Ascending aorta (tissue), 2 donors: ENCODE measurements around the gene PACS2. TPM values are rescaled to one million over a fixed set of nuclear protein-coding genes. Genes with fewer than 3 reads are reported as not detected.

Source experiments
- DNase-seq, 2 donors: peaks; one replicate each; pipeline ENCODE4 v3.0.0-alpha.2; 2019; ENCODE audit warnings: low spot score in 2 of 2
- H3K27ac ChIP-seq, 2 donors: fragments of 200-600 bp; sonication (generic); one replicate each; pipeline ENCODE4 v1.5.1; 2016 to 2017; ENCODE audit warnings: mild to moderate bottlenecking in 1 of 2
- H3K27me3 ChIP-seq: fragments of 200-600 bp; sonication (generic); one replicate; pipeline ENCODE4 v1.5.1; 2017
- H3K36me3 ChIP-seq, 2 donors: fragments of 200-600 bp; sonication (generic); one replicate each; pipeline ENCODE4 v1.5.1; 2016
- H3K4me1 ChIP-seq, 2 donors: fragments of 200-600 bp; sonication (generic); one replicate each; pipeline ENCODE4 v1.5.1; 2016 to 2017; ENCODE audit warnings: mild to moderate bottlenecking in 1 of 2
- H3K4me3 ChIP-seq, 2 donors: fragments of 200-600 bp; sonication (generic); one replicate each; pipeline ENCODE4 v1.5.1; 2016 to 2017; ENCODE audit warnings: mild to moderate bottlenecking in 1 of 2
- H3K9me3 ChIP-seq, 2 donors: fragments of 200-600 bp; sonication (generic); one replicate each; pipeline ENCODE4 v1.5.1; 2016
- CTCF ChIP-seq, 3 experiments: fragments of 200-600 bp in 2 of 3; fragments of 450-650 bp in 1 of 3; sonication (generic) in 2 of 3; IDR thresholded peaks; one replicate each; pipeline ENCODE4 v1.5.1; 2016 to 2019; ENCODE audit warnings: antibody characterized with exemption in 3 of 3, mild to moderate bottlenecking in 1 of 3, moderate library complexity in 1 of 3
- intact Hi-C: fragments of 100-400 bp; cut with DNase I; formaldehyde crosslinking; loops from one replicate; pipeline ENCODE4 v1.15.1; 2023
- total RNA-seq: library from RNA; depleted of rRNA; stranded (reverse); fragments of >200 nt; gene quantifications from one replicate; pipeline ENCODE4 v1.1.0, GENCODE V29; 2016

The PACS2 gene
- total RNA-seq, 1 donor from 2014 or later, result 153 TPM

- no peak overlapping the region for H3K27ac ChIP-seq
- intact Hi-C loops, result no loop called here
- TF ChIP-seq CTCF (IDR thresholded peaks at IDR 0.05), result no peak
- DNase-seq, result no peak
- H3K4me1 ChIP-seq, result no peaks in the 10 kb centered on the region
- no peaks in the 10 kb centered on the region for H3K27me3 ChIP-seq
- H3K9me3 ChIP-seq, result no peaks in the 10 kb centered on the region
- peaks cover 27 to 33% of the 10 kb centered on the region in 2 donors for H3K36me3 ChIP-seq
- H3K4me3 ChIP-seq, result no peak overlapping the region
These were observed 74.4 kb downstream of the PACS2 start for GRCh38 chr14:105388976-105389375.

- H3K4me1 ChIP-seq, result no peaks in the 10 kb centered on the region
- H3K27me3 ChIP-seq, result no peaks in the 10 kb centered on the region
- DNase-seq, result no peak
- intact Hi-C loops, result no loop called here
- H3K36me3 ChIP-seq, result peaks cover 28 to 33% of the 10 kb centered on the region in 2 donors
- peak overlapping the region; percentile 30 to 38 for H3K27ac ChIP-seq
- TF ChIP-seq CTCF (IDR thresholded peaks at IDR 0.05), result no peak
- H3K9me3 ChIP-seq, result no peaks in the 10 kb centered on the region
- no peak overlapping the region for H3K4me3 ChIP-seq
These were observed 75.0 kb downstream of the PACS2 start for GRCh38 chr14:105389534-105389933.

GRCh38 chr14:105389976-105390848 lies 75.7 kb downstream of the PACS2 start:
- Histone ChIP-seq H3K4me1 (no peaks in the 10 kb centered on the region), H3K27ac (peak overlapping the region; percentile 30 to 38), H3K27me3 (no peaks in the 10 kb centered on the region), H3K4me3 (no peak overlapping the region), H3K9me3 (no peaks in the 10 kb centered on the region), H3K36me3 (peaks cover 26 to 30% of the 10 kb centered on the region in 2 donors)
- TF ChIP-seq CTCF (IDR thresholded peaks at IDR 0.05), result no peak
- intact Hi-C loops, result no loop called here
- DNase-seq, result no peak

- H3K4me1 ChIP-seq, result no peaks in the 10 kb centered on the region
- H3K27ac ChIP-seq, result no peak overlapping the region
- TF ChIP-seq CTCF (IDR thresholded peaks at IDR 0.05), result no peak
- H3K36me3 ChIP-seq, result peaks cover 20 to 26% of the 10 kb centered on the region in 2 donors
- no peaks in the 10 kb centered on the region for H3K27me3 ChIP-seq
- DNase-seq, result no peak
- intact Hi-C loops, result no loop called here
- H3K4me3 ChIP-seq, result no peak overlapping the region
- no peaks in the 10 kb centered on the region for H3K9me3 ChIP-seq
These were observed 76.4 kb downstream of the PACS2 start for GRCh38 chr14:105390849-105391500.

- Histone ChIP-seq H3K9me3 (no peaks in the 10 kb centered on the region), H3K36me3 (peaks cover 19 to 23% of the 10 kb centered on the region in 2 donors), H3K27me3 (no peaks in the 10 kb centered on the region), H3K4me3 (no peak overlapping the region), H3K4me1 (no peaks in the 10 kb centered on the region), H3K27ac (no peak overlapping the region)
- TF ChIP-seq CTCF (IDR thresholded peaks at IDR 0.05), result no peak
- DNase-seq, result no peak
- intact Hi-C loops, result no loop called here
These were observed 77.0 kb downstream of the PACS2 start for GRCh38 chr14:105391541-105391940.
